Kidney (tissue), 14 donors: Measurements from ENCODE around the gene SNAP23. TPM values are rescaled to one million over a fixed set of nuclear protein-coding genes. Genes with fewer than 3 reads are reported as not detected.

Experiments used
- DNase-seq, 5 donors: peaks; one replicate each; pipeline ENCODE4 v3.0.0-alpha.2; 2013 to 2020
- FAIRE-seq: peaks from 2 replicates; lab custom pipeline; 2012; peaks lifted over from hg19 to GRCh38; lab: Jason Lieb, UNC
- H3K27ac ChIP-seq, 2 donors: one replicate each; pipeline ENCODE4 v1.7.0; 2013; ENCODE audit warnings: low read depth in 2 of 2, low read length in 2 of 2, inconsistent platforms in 1 of 2
- H3K27me3 ChIP-seq: one replicate; pipeline ENCODE4 v1.7.1; 2013; ENCODE audit warnings: low read length, inconsistent platforms; ENCODE audit not compliant: control insufficient read depth, insufficient read depth
- H3K36me3 ChIP-seq, 3 donors: one replicate each; pipeline versions ENCODE4 v1.7.0 to v1.7.1; 2013; ENCODE audit warnings: low read length in 3 of 3, control low read depth in 1 of 3, inconsistent platforms in 1 of 3; ENCODE audit not compliant: insufficient read depth in 3 of 3, control insufficient read depth in 2 of 3
- H3K4me1 ChIP-seq, 3 donors: one replicate each; pipeline versions ENCODE4 v1.7.0 to v1.7.1; 2013; ENCODE audit warnings: low read length in 3 of 3, inconsistent platforms in 1 of 3, low read depth in 1 of 3; ENCODE audit not compliant: control insufficient read depth in 2 of 3, insufficient read depth in 2 of 3
- H3K4me3 ChIP-seq, 3 donors: one replicate each; pipeline versions ENCODE4 v1.7.0 to v1.8.1; 2013; ENCODE audit warnings: low read length in 3 of 3, control low read depth in 1 of 3, inconsistent platforms in 1 of 3
- H3K9ac ChIP-seq, 3 donors: one replicate each; pipeline versions ENCODE4 v1.7.0 to v1.7.1; 2013; ENCODE audit warnings: low read length in 3 of 3, control low read depth in 1 of 3, inconsistent platforms in 1 of 3
- H3K9me3 ChIP-seq, 3 donors: one replicate each; pipeline versions ENCODE4 v1.7.0 to v1.7.1; 2013; ENCODE audit warnings: low read length in 3 of 3, control low read depth in 1 of 3, inconsistent platforms in 1 of 3; ENCODE audit not compliant: control insufficient read depth in 2 of 3, insufficient read depth in 1 of 3
- CTCF ChIP-seq: IDR thresholded peaks from 3 replicates; pipeline ENCODE4 v1.5.1; 2012; ENCODE audit warnings: mild to moderate bottlenecking, moderate library complexity, borderline replicate concordance; ENCODE audit not compliant: insufficient read depth; ENCODE audit errors: extremely low read depth
- intact Hi-C: fragments of 100-400 bp; cut with DNase I; formaldehyde crosslinking; loops from one replicate; pipeline ENCODE4 v1.11.1; 2022
- polyA plus RNA-seq: library from polyadenylated mRNA; stranded (reverse); fragments of 350-450 nt; fragmentation: Illumina TruSeq; extraction: RNeasy Lipid Tissue Mini Kit (QIAGEN cat#74804); gene quantifications from one replicate; pipeline ENCODE4 v1.2.3, GENCODE V29; 2014; ENCODE audit warnings: low read depth, low replicate concordance; ENCODE audit not compliant: insufficient read depth
- total RNA-seq: library from RNA; stranded (reverse); fragmentation: NEBNext Ultra II Directional; extraction: Animal tissue kit (Norgen Biotek cat#: 25700); gene quantifications from one replicate; pipeline ENCODE4 v1.2.1, GENCODE V29; 2021
- donor health status: control.
- donor health status: control.
- donor health status: control.
- donor health status: control.
- donor health status: control.
- donor health status: DM: yes; HTN: yes; CAD: no.
- donor health status: Normal renal cell carcinoma (clear cell type).

SNAP23 gene
- total and polyA plus RNA-seq, 2 donors from 2014 or later = 34.1 to 55.0 TPM

- H3K27ac ChIP-seq = peak within 1 kb of the TSS; percentile 57 to 64
- H3K9ac ChIP-seq = peak within 1 kb of the TSS; percentile 11 to 69 (median 55)
- no peak for FAIRE-seq
- intact Hi-C loops = no loop called here
- no peak for TF ChIP-seq CTCF
- H3K4me3 ChIP-seq = peak within 1 kb of the TSS; percentile 45 to 80 (median 80)
- H3K9me3 ChIP-seq = no peaks in the 10 kb centered on the region
- peak; percentile 99 for DNase-seq
- peaks cover 0 to 5% (median 5%) of the 10 kb centered on the region in 3 donors for H3K4me1 ChIP-seq
- no peaks in the 10 kb centered on the region for H3K27me3 ChIP-seq
- H3K36me3 ChIP-seq = no peaks in the 10 kb centered on the region
These were observed 80.0 kb downstream of the SNAP23 start, which contains the start of gene STARD9 for GRCh38 chr15:42575188-42576039. STARD9 (plus strand) TSS chr15:42575606; CDS start chr15:42575716, 110 bp downstream.

- no peak for FAIRE-seq
- peak overlapping the region in 1 of 2 donors; percentile 57 for H3K27ac ChIP-seq
- H3K36me3 ChIP-seq = no peaks in the 10 kb centered on the region
These were observed 80.7 kb downstream of the SNAP23 start for GRCh38 chr15:42576040-42576594.

GRCh38 chr15:42576776-42577175 lies 81.3 kb downstream of the SNAP23 start:
- Histone ChIP-seq H3K9me3 (no peaks in the 10 kb centered on the region), H3K27me3 (no peaks in the 10 kb centered on the region), H3K9ac (no peak overlapping the region), H3K27ac (no peak overlapping the region), H3K4me3 (no peak overlapping the region), H3K36me3 (no peaks in the 10 kb centered on the region), H3K4me1 (peaks cover 2 to 8% (median 7%) of the 10 kb centered on the region in 3 donors)
- DNase-seq (no peak), FAIRE-seq (no peak)
- TF ChIP-seq CTCF = no peak
- intact Hi-C loops = no loop called here

More at GRCh38 chr15:42576040-42576594, 80.7 kb downstream of the SNAP23 start:
- Histone ChIP-seq H3K4me3 (peak overlapping the region; percentile 38 to 80 (median 80)), H3K9ac (peak overlapping the region in 2 of 3 donors; percentile 11 to 69), H3K9me3 (no peaks in the 10 kb centered on the region), H3K27me3 (no peaks in the 10 kb centered on the region), H3K4me1 (peaks cover 0 to 6% (median 5%) of the 10 kb centered on the region in 3 donors)
- intact Hi-C loops = no loop called here
- TF ChIP-seq CTCF = no peak
- no peak for DNase-seq
